ENCODE measurements around the gene BNIP3. TPM values are rescaled to one million over a fixed set of nuclear protein-coding genes. Genes with fewer than 3 reads are reported as not detected.

BNIP3 gene
- total and polyA plus RNA-seq, 2 donors (not counting 3 experiments of a cell fraction or from before 2014, with no cell fraction given) = 51.4 to 53.3 TPM

DNA sequence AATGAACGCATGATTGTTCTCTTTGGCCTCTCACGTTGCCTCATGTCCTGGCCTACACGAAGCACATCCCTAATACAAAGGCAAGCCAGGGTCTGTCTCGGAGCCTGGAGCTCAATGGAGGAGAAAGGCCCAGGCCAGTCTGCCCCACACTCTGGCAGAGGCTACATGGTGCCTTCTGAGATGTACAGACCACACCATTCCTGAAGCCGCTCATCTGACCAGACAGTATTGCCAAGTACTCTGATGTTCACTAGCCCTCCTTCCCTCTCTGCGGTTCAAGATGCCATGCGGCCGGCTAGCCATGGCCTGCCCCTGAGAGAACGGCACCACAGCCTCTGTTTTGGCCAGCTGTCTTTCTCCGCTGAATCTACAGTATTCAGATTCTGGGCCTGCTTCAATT lies 5.9 kb downstream of the BNIP3 start:
- H3K9me3 ChIP-seq (replicated peaks; ENCODE audit: control insufficient read depth, insufficient read depth, low read length) = no peaks in the 10 kb centered on the region
- DNase-seq (ENCODE audit: low read depth, low spot score) = no peak
- no peak overlapping the region for H3K27ac ChIP-seq (ENCODE audit: insufficient read depth, low read depth, low read length)
- H3K27me3 ChIP-seq (ENCODE audit: control insufficient read depth in 2 of 2, insufficient read depth in 2 of 2, low read length in 2 of 2) = no peaks in the 10 kb centered on the region
- dilution Hi-C loops (cut with MboI; ENCODE audit: extremely low pct_ligation_motif_present, low sequenced_read_pairs) (no loop called here), intact Hi-C loops (cut with micrococcal nuclease) (no loop called here)
- POLR2A ChIA-PET = no interaction called here
- no peaks in the 10 kb centered on the region for H4K20me1 ChIP-seq (replicated peaks; ENCODE audit: control insufficient read depth, extremely low read depth, insufficient read depth, low read length)
- H3K4me2 ChIP-seq (ENCODE audit: insufficient read depth, low read length) = no peak overlapping the region
- no peaks in the 10 kb centered on the region for H3K9me1 ChIP-seq (replicated peaks; ENCODE audit: control insufficient read depth, extremely low read depth, insufficient read depth, low read length)
- peaks cover 87% of the 10 kb centered on the region for H3K79me2 ChIP-seq (ENCODE audit: control insufficient read depth, insufficient read depth, low read length)
- H3K9ac ChIP-seq (replicated peaks; ENCODE audit: extremely low read depth, insufficient read depth, low read length) = no peak overlapping the region
- TF ChIP-seq JUN (IDR thresholded peaks at IDR 0.05; ENCODE audit: borderline replicate concordance, insufficient read depth, insufficient read length, low read depth) (no peak), MAX (IDR thresholded peaks at IDR 0.05; ENCODE audit: insufficient read depth, insufficient read length) (no peak), POLR2AphosphoS5 (IDR thresholded peaks at IDR 0.05; ENCODE audit: insufficient read depth, low read depth, low read length) (no peak), POLR2A (IDR thresholded peaks at IDR 0.05; ENCODE audit: low read depth, low read length) (no peak), CTCF (IDR thresholded peaks at IDR 0.05; ENCODE audit: extremely low read depth in 1 of 2, insufficient read depth in 1 of 2, low read depth in 1 of 2, low read length in 2 of 2) (no peak), MYC (IDR thresholded peaks at IDR 0.05; ENCODE audit: low read depth, low read length) (no peak)
- peaks cover 0 to 5% of the 10 kb centered on the region in 2 experiments for H3K36me3 ChIP-seq (ENCODE audit: control insufficient read depth in 2 of 2, extremely low read depth in 1 of 2, insufficient read depth in 2 of 2, low read length in 2 of 2)
- peaks cover 26% of the 10 kb centered on the region for H3K4me1 ChIP-seq (ENCODE audit: control insufficient read depth, extremely low read depth, insufficient read depth, low read length)
- no TSS peak for BruUV-seq (replicated peaks)
- FAIRE-seq = no peak
- no peak overlapping the region for H2AFZ ChIP-seq (ENCODE audit: low read depth, low read length)
- H3K4me3 ChIP-seq (replicated peaks in 1 of 3; ENCODE audit: insufficient read depth in 1 of 3, low read depth in 1 of 3, low read length in 3 of 3) = no peak overlapping the region
- CTCF ChIA-PET = interaction anchor here (1.5 to 4.6 kb wide), 3 partner anchors 10 to 47 kb away, joined by 3 to 33 read pairs (median 4); no protein-coding TSS in a partner anchor

All from endothelial cell of umbilical vein (primary cell).